Body of pancreas (tissue), 4 donors: ENCODE measurements around the gene GCNT4.

Source experiments
- POLR2A ChIP-seq, 3 donors: fragments of 450-650 bp; IDR thresholded peaks; one replicate each; pipeline ENCODE4 v1.6.1; 2016; ENCODE audit warnings: antibody characterized with exemption in 3 of 3, mild to moderate bottlenecking in 2 of 3
- TF ChIP-seq, protein P1 (sequence below), 7 experiments: fragments of 450-650 bp in 4 of 7; fragments of 200-600 bp in 3 of 7; sonication (generic) in 3 of 7; IDR thresholded peaks; one replicate each; pipeline ENCODE4 v1.5.1; 2016 to 2019; ENCODE audit warnings: antibody characterized with exemption in 7 of 7

DNA sequence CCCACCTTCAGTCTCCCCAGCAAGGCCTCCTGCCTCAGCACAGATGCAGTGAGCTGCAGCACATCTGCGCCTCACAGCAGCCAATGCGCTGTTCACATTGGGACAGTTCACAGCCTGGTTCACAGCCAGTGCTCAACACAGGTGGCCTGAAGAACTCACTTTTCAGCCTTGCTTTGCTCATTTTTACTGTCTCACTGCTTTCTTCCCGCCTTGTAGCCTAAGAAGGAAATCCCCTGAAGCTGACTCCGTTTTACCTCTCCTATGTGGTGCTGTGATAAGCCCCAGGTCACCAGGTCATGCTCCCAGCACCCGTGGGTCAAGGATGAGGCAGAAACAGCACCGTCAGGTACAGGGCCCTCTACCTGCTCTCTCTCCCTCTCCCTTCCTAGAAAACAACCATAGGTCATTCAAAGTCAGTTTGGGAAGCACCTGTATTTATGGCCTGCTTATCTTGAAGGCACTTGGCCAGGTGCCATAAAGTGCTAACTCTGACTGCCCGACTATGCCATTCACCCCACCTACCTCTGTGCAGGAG is 1.1 kb downstream of the GCNT4 start:
- TF ChIP-seq, protein P1, sequence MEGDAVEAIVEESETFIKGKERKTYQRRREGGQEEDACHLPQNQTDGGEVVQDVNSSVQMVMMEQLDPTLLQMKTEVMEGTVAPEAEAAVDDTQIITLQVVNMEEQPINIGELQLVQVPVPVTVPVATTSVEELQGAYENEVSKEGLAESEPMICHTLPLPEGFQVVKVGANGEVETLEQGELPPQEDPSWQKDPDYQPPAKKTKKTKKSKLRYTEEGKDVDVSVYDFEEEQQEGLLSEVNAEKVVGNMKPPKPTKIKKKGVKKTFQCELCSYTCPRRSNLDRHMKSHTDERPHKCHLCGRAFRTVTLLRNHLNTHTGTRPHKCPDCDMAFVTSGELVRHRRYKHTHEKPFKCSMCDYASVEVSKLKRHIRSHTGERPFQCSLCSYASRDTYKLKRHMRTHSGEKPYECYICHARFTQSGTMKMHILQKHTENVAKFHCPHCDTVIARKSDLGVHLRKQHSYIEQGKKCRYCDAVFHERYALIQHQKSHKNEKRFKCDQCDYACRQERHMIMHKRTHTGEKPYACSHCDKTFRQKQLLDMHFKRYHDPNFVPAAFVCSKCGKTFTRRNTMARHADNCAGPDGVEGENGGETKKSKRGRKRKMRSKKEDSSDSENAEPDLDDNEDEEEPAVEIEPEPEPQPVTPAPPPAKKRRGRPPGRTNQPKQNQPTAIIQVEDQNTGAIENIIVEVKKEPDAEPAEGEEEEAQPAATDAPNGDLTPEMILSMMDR (IDR thresholded peaks at IDR 0.05): no peak
- no peak for TF ChIP-seq POLR2A (IDR thresholded peaks at IDR 0.05)
